ENCODE data around the gene MRPL43.
A peak's percentile ranks its signal among the peaks of the same experiment; 100 is the strongest.

Gene MRPL43

DNA sequence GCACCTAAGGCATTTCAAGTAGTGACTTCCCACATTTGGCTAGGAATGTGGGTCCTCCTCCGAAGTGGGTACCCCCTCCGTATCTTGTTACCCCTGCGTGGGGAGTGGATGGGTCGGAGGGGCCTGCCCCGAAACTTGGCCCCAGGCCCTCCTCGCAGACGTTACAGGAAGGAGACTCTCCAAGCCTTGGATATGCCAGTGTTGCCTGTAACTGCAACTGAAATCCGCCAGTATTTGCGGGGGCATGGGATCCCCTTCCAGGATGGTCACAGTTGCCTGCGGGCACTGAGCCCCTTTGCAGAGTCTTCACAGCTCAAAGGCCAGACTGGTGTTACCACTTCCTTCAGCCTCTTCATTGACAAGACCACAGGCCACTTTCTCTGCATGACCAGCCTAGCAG, 869 bp upstream of the MRPL43 start:
- Histone ChIP-seq H3K27me3 (ENCODE audit: insufficient read depth, low read length) (no peaks in the 10 kb centered on the region), H3K9ac (ENCODE audit: low read depth, low read length) (peak overlapping the region; percentile 86), H3K9me3 (ENCODE audit: insufficient read depth, low read depth, low read length) (no peaks in the 10 kb centered on the region), H3K4me1 (ENCODE audit: insufficient read depth, low read length) (no peaks in the 10 kb centered on the region), H3K27ac (ENCODE audit: low read depth, low read length) (no peak overlapping the region), H3K36me3 (ENCODE audit: insufficient read depth, low read length) (peaks cover 51% of the 10 kb centered on the region), H3K4me3 (ENCODE audit: low read length) (peak overlapping the region; percentile 81)
- 71% methylated on average over 10 of the region's 10 CpGs for WGBS

GRCh38 chr10:100987685-100988049, 370 bp upstream of the MRPL43 start:
- H3K36me3 ChIP-seq (ENCODE audit: insufficient read depth, low read length), result peaks cover 51% of the 10 kb centered on the region
- no peaks in the 10 kb centered on the region for H3K27me3 ChIP-seq (ENCODE audit: insufficient read depth, low read length)
- H3K9me3 ChIP-seq (ENCODE audit: insufficient read depth, low read depth, low read length), result no peaks in the 10 kb centered on the region
- H3K4me3 ChIP-seq (ENCODE audit: low read length), result peak overlapping the region; percentile 81
- H3K27ac ChIP-seq (ENCODE audit: low read depth, low read length), result peak overlapping the region; percentile 5
- H3K4me1 ChIP-seq (ENCODE audit: insufficient read depth, low read length), result no peaks in the 10 kb centered on the region
- H3K9ac ChIP-seq (ENCODE audit: low read depth, low read length), result peak overlapping the region; percentile 86
- WGBS, result 2% methylated on average over 15 of the region's 15 CpGs

GRCh38 chr10:100986623-100986951, 710 bp downstream of the MRPL43 start:
- Histone ChIP-seq H3K4me3 (ENCODE audit: low read length) (peak overlapping the region; percentile 81), H3K4me1 (ENCODE audit: insufficient read depth, low read length) (no peaks in the 10 kb centered on the region), H3K36me3 (ENCODE audit: insufficient read depth, low read length) (peaks cover 48% of the 10 kb centered on the region), H3K27me3 (ENCODE audit: insufficient read depth, low read length) (no peaks in the 10 kb centered on the region), H3K9ac (ENCODE audit: low read depth, low read length) (peak overlapping the region; percentile 86), H3K27ac (ENCODE audit: low read depth, low read length) (no peak overlapping the region), H3K9me3 (ENCODE audit: insufficient read depth, low read depth, low read length) (no peaks in the 10 kb centered on the region)
- 25% methylated on average over 17 of the region's 17 CpGs for WGBS

- H3K9ac ChIP-seq (ENCODE audit: low read depth, low read length), result no peak overlapping the region
- no peaks in the 10 kb centered on the region for H3K9me3 ChIP-seq (ENCODE audit: insufficient read depth, low read depth, low read length)
- 93% methylated on average over 3 of the region's 5 CpGs for WGBS
- H3K4me1 ChIP-seq (ENCODE audit: insufficient read depth, low read length), result no peaks in the 10 kb centered on the region
- H3K4me3 ChIP-seq (ENCODE audit: low read length), result no peak overlapping the region
- no peak overlapping the region for H3K27ac ChIP-seq (ENCODE audit: low read depth, low read length)
- H3K36me3 ChIP-seq (ENCODE audit: insufficient read depth, low read length), result peaks cover 47% of the 10 kb centered on the region
- H3K27me3 ChIP-seq (ENCODE audit: insufficient read depth, low read length), result no peaks in the 10 kb centered on the region
Observed at GRCh38 chr10:100985336-100985735, 2.0 kb downstream of the MRPL43 start.

- H3K9ac ChIP-seq (ENCODE audit: low read depth, low read length), result no peak overlapping the region
- H3K36me3 ChIP-seq (ENCODE audit: insufficient read depth, low read length), result peaks cover 47% of the 10 kb centered on the region
- 97% methylated on average over 2 of the region's 2 CpGs for WGBS
Observed at GRCh38 chr10:100984672-100985177, 2.6 kb downstream of the MRPL43 start.

DNA sequence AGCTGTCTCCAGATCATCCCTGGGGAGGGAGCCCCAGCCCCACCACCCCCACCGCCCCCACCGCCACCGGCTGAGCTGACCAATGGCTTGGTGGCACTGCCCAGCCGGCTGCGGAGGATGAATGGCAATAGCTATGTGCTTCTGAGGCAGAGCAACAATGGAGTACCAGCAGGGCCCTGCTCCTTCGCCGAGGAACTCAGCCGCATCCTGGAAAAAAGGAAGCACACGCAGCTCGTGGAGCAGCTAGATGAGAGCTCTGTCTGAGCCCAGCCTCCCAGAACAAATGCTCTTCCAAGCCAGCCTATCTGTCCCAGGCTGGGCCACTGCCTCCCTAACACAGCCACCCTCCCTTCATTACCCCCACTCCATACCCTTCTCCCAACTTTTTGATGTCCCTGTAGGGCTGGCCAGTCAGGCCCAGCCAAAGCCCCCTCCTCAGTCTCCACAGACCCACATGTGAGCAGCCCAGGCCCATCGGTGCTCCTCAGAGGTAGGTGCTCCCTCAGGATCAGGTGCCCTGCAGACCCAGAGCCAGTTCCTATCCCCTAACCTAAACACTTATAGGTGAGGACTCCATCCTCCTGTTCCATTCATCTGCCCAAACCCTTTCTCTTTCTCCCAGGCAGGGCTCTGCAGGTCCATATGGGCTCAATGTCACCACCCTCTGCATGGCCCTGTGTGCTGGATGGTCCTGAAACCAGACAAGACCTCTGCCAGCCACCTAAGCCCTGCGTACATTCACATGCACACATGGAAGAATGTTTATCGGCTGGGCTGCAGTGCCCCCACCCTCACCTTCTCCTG, 3.2 kb downstream of the MRPL43 start:
- 93% methylated on average over 13 of the region's 13 CpGs for WGBS
- Histone ChIP-seq H3K9me3 (ENCODE audit: insufficient read depth, low read depth, low read length) (no peaks in the 10 kb centered on the region), H3K4me3 (ENCODE audit: low read length) (no peak overlapping the region)

More at GRCh38 chr10:100984672-100985177, 2.6 kb downstream of the MRPL43 start:
- Histone ChIP-seq H3K9me3 (ENCODE audit: insufficient read depth, low read depth, low read length) (no peaks in the 10 kb centered on the region), H3K4me3 (ENCODE audit: low read length) (no peak overlapping the region), H3K27me3 (ENCODE audit: insufficient read depth, low read length) (no peaks in the 10 kb centered on the region), H3K27ac (ENCODE audit: low read depth, low read length) (no peak overlapping the region), H3K4me1 (ENCODE audit: insufficient read depth, low read length) (no peaks in the 10 kb centered on the region)

GRCh38 chr10:100982916-100983830, 4.1 kb downstream of the MRPL43 start:
- WGBS, result 93% methylated on average over 24 of the region's 24 CpGs
- Histone ChIP-seq H3K36me3 (ENCODE audit: insufficient read depth, low read length) (peaks cover 40% of the 10 kb centered on the region), H3K27ac (ENCODE audit: low read depth, low read length) (no peak overlapping the region), H3K4me3 (ENCODE audit: low read length) (no peak overlapping the region), H3K27me3 (ENCODE audit: insufficient read depth, low read length) (no peaks in the 10 kb centered on the region), H3K9me3 (ENCODE audit: insufficient read depth, low read depth, low read length) (no peaks in the 10 kb centered on the region), H3K9ac (ENCODE audit: low read depth, low read length) (no peak overlapping the region), H3K4me1 (ENCODE audit: insufficient read depth, low read length) (no peaks in the 10 kb centered on the region)

More for the DNA sequence above, 3.2 kb downstream of the MRPL43 start:
- no peaks in the 10 kb centered on the region for H3K27me3 ChIP-seq (ENCODE audit: insufficient read depth, low read length)
- no peak overlapping the region for H3K27ac ChIP-seq (ENCODE audit: low read depth, low read length)
- no peaks in the 10 kb centered on the region for H3K4me1 ChIP-seq (ENCODE audit: insufficient read depth, low read length)
- H3K9ac ChIP-seq (ENCODE audit: low read depth, low read length), result no peak overlapping the region
- peaks cover 44% of the 10 kb centered on the region for H3K36me3 ChIP-seq (ENCODE audit: insufficient read depth, low read length)

DNA sequence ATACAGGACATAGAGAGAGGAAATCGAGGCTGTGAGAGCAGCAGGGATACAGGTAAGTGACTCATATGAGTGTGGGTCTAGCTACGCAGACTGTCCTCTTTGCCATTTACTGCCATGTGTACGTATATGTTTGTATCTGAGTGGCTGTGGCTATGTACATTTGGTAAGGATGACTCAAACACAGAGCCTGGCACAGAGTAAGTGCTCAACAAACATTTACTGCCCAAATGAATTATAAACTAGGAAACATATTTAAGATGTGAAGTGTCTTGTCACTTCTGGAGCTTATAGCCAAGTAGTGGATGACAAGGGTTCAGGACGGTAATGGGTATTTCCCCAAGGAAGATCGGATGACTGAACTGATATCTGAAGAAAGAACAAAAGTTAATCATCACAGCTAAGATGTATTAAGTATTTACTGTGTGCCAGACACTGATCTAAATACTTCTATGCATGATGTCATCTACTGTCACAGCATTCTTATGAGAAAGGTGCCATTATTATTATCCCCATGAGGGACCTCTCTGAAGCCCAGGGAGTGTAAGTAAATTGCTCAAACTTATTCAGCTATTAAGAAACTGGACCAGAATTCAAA, 6.0 kb downstream of the MRPL43 start:
- Histone ChIP-seq H3K4me1 (ENCODE audit: insufficient read depth, low read length) (no peaks in the 10 kb centered on the region), H3K9me3 (ENCODE audit: insufficient read depth, low read depth, low read length) (no peaks in the 10 kb centered on the region), H3K4me3 (ENCODE audit: low read length) (no peak overlapping the region), H3K9ac (ENCODE audit: low read depth, low read length) (no peak overlapping the region), H3K27ac (ENCODE audit: low read depth, low read length) (no peak overlapping the region), H3K27me3 (ENCODE audit: insufficient read depth, low read length) (no peaks in the 10 kb centered on the region), H3K36me3 (ENCODE audit: insufficient read depth, low read length) (peaks cover 38% of the 10 kb centered on the region)
- 91% methylated on average over 5 of the region's 5 CpGs for WGBS

DNA sequence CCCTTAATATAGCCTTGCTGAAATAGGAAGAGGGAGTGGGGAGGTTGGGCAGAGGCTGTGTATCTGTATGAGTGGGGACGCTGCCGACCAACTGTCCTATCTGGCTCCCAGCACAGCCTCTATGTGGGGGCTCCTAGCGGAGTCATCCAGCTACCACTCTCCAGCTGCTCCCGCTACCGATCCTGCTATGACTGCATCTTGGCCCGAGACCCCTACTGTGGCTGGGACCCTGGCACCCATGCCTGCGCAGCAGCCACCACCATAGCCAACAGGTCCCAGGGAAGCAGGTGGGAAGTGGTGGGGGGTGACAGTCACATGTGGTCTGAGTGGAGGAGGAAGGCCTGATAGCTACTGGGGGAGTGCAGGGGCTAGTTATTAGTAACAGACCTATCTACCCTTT, 6.6 kb downstream of the MRPL43 start:
- no peaks in the 10 kb centered on the region for H3K4me1 ChIP-seq (ENCODE audit: insufficient read depth, low read length)
- no peak overlapping the region for H3K27ac ChIP-seq (ENCODE audit: low read depth, low read length)
- H3K4me3 ChIP-seq (ENCODE audit: low read length), result no peak overlapping the region
- no peak overlapping the region for H3K9ac ChIP-seq (ENCODE audit: low read depth, low read length)
- no peaks in the 10 kb centered on the region for H3K27me3 ChIP-seq (ENCODE audit: insufficient read depth, low read length)
- peaks cover 33% of the 10 kb centered on the region for H3K36me3 ChIP-seq (ENCODE audit: insufficient read depth, low read length)
- 98% methylated on average over 7 of the region's 7 CpGs for WGBS
- H3K9me3 ChIP-seq (ENCODE audit: insufficient read depth, low read depth, low read length), result no peaks in the 10 kb centered on the region

- WGBS, result 87% methylated on average over 2 of the region's 2 CpGs
- H3K4me3 ChIP-seq (ENCODE audit: low read length), result no peak overlapping the region
- no peak overlapping the region for H3K9ac ChIP-seq (ENCODE audit: low read depth, low read length)
- peaks cover 31% of the 10 kb centered on the region for H3K36me3 ChIP-seq (ENCODE audit: insufficient read depth, low read length)
- H3K9me3 ChIP-seq (ENCODE audit: insufficient read depth, low read depth, low read length), result no peaks in the 10 kb centered on the region
- H3K4me1 ChIP-seq (ENCODE audit: insufficient read depth, low read length), result no peaks in the 10 kb centered on the region
- H3K27me3 ChIP-seq (ENCODE audit: insufficient read depth, low read length), result no peaks in the 10 kb centered on the region
- H3K27ac ChIP-seq (ENCODE audit: low read depth, low read length), result no peak overlapping the region
Observed at GRCh38 chr10:100980311-100980710, 7.0 kb downstream of the MRPL43 start.

- Histone ChIP-seq H3K9ac (ENCODE audit: low read depth, low read length) (no peak overlapping the region), H3K9me3 (ENCODE audit: insufficient read depth, low read depth, low read length) (no peaks in the 10 kb centered on the region), H3K27ac (ENCODE audit: low read depth, low read length) (no peak overlapping the region), H3K4me1 (ENCODE audit: insufficient read depth, low read length) (no peaks in the 10 kb centered on the region), H3K36me3 (ENCODE audit: insufficient read depth, low read length) (peaks cover 31% of the 10 kb centered on the region), H3K4me3 (ENCODE audit: low read length) (no peak overlapping the region), H3K27me3 (ENCODE audit: insufficient read depth, low read length) (no peaks in the 10 kb centered on the region)
- WGBS, result 94% methylated on average over 16 of the region's 16 CpGs
Observed at GRCh38 chr10:100979791-100980272, 7.5 kb downstream of the MRPL43 start.

Measured in HUES64 (cell line).